ENCODE data around the gene MAGEF1.

The MAGEF1 gene, protein sequence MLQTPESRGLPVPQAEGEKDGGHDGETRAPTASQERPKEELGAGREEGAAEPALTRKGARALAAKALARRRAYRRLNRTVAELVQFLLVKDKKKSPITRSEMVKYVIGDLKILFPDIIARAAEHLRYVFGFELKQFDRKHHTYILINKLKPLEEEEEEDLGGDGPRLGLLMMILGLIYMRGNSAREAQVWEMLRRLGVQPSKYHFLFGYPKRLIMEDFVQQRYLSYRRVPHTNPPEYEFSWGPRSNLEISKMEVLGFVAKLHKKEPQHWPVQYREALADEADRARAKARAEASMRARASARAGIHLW

DNA sequence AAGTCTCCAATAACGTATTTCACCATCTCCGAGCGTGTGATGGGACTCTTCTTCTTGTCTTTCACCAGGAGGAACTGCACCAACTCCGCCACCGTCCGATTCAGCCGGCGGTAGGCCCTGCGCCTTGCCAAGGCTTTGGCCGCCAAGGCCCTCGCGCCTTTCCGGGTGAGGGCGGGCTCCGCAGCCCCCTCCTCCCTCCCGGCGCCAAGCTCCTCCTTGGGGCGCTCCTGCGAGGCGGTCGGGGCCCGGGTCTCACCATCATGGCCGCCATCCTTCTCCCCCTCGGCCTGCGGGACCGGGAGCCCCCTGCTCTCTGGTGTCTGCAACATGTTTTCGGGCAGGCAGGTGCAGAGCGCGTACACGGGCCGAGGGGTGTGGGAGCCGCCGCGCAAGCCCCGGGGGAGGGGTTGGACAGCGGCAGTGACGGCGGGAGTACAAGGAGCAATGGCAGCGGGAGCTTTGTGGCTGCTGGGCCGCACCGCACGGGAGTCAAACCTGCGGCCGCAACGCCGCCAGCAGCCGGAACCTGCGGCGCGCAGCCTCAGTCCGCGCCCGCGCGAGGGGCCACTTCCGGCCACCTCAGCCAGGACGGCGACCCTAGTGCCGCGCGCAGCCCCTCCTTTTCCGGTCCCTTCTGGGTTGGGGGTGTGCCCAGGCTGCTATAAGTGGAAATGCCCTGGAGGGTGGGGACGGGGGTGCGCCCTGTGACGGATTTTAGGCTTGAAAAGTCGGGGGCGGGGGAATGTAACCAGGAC lies at the start of gene MAGEF1:
TSS of gene MAGEF1 (minus strand) at position 572 of the 755 bp plus-strand sequence. CDS start at position 329, 243 bp downstream.
- DNase-seq, result peak; percentile 54

DNA sequence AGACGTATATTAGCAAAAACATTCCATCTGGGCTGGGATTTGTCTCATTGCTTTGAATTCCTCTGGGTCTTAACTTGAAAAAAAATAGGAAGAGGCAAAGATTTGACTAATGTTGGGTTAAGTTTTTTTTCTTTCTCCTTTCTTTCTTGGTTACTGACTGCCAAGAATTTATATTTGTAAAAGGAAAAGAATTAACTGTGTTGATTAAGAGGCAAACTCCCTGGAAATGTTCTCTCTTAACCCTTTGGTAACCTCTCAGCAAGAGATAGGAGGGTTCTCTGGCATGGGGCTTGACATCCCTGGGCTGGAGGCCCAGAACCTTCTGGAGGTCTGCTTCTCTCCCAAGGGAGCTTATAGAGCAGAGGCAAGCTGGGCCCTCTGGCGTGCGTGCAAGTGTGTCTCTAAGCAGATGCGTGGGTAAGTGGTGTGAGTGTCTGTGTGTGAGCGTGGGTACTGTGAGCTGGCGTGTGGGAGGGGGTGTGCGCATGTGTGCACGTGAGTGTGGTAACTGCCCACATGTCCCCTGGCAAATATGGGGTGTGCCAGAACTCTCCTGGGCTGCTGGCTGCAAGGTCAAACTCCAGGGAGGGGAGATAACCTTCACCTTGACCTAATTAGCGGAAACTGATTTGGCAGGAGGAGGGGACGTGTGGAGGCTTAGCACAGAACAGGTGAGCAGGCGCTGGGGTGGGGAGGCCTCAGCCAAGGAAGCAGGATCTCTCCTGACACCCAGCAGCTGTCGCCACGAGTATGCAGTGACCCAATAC lies 49.4 kb upstream of the MAGEF1 start:
- DNase-seq, result no peak

DNA sequence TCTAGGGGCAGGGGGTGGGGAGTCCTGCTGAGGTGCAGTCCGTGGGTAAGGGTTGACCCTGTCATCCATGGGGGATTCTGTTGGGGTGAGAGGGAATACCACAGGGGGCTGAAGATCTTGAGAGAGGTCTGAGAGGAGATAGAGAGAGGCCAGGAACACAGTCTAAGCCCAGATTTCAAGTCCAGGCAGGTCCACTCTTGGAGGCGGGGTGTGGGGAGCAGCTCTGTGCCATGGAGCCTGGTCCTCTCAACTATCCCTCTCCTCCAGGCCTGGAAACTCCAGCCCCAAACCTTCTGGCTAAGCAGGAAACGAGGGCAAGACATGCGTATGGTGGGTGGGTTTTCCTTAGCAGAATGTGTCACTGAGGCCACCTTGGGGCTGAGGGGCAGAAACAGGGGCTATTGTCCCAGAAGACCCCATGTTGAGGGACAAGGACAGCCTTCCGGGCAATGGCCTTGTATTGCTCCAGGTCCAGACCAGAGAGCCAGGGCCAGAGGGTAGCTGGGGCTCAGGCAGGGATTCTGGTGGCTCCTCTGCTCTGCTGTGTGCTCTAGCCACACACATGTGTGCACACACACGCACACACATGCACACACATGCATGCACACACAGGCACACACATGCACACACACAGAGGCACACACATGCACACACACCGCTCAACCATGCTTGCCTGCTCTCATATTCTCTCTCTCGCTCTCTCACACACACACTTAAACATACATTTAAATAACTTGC lies 48.6 kb upstream of the MAGEF1 start:
- DNase-seq, result no peak

DNA sequence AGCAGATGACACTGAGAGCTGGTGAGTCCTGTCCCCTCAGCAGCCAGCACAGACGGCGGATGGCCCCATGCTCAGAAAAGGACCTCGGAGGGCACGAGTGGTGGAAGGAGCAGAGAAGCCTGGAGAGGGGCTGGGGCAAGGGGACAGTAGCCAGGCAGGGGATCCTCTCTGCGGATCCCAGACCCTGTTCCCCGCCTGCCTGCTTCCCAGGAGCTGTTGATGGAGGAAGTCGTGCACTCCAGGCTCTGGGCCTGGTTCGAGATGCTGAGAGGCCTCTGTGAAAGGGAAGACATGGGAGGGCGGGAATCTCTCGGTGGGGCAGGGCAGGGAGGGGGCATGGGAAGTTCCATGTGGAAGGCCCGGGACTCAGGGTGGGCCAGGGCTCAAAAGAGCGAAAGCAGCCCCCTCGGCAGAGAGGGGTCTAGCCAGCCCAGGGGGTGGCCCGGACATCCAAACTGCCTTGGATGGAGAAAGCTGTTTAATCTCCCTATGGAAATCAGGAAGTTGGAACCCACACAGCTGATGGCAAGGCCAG lies 47.9 kb upstream of the MAGEF1 start:
- DNase-seq, result no peak

DNA sequence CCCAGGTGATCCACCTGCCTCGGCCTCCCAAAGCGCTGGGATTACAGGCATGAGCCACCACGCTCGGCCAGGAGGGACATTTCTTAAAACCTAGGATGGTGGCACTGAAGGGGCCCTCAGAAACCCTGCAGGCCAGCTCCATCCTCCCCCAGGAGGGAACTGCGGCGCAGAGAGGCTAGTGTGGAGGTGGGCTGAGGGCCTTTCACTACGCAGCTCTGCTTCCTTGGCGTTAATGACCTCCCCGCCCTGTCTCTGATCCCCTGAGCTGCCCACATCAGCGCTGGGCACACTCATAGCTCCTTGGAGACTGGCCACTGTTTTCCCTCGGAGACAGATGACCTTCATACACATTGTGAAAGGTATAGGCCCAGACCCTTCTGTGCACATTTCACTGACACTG lies 46.2 kb upstream of the MAGEF1 start:
- DNase-seq, result no peak

DNA sequence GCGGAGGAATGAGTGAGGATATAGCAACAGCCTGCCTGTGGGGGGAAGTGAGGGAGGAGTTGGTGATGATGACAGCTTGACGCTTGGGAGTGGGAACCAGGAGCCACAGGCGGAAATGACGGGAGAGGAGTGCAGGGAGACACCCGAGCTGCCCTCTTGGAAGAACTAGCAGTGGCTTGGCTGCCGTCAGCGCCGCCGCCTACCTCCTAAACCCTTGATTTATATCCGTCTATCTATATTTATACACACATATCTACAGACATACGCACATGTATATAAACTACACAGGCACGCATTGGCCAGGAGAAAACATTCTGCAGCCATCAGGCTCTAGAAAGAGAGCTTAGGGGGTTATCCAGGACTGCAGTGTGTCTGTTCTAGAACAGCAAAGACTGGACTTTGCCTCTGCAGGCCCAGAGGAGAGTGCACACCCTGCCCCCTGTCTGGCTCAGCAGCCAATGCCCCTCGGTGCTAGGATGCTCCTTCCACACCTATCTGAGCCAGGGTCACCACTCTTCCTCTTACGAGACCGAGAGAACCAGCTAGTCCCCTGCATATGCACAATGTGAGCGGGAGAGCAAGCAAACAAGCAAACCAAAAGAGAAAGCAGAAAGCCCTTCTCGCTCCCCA lies 45.3 kb upstream of the MAGEF1 start:
- DNase-seq, result no peak

DNA sequence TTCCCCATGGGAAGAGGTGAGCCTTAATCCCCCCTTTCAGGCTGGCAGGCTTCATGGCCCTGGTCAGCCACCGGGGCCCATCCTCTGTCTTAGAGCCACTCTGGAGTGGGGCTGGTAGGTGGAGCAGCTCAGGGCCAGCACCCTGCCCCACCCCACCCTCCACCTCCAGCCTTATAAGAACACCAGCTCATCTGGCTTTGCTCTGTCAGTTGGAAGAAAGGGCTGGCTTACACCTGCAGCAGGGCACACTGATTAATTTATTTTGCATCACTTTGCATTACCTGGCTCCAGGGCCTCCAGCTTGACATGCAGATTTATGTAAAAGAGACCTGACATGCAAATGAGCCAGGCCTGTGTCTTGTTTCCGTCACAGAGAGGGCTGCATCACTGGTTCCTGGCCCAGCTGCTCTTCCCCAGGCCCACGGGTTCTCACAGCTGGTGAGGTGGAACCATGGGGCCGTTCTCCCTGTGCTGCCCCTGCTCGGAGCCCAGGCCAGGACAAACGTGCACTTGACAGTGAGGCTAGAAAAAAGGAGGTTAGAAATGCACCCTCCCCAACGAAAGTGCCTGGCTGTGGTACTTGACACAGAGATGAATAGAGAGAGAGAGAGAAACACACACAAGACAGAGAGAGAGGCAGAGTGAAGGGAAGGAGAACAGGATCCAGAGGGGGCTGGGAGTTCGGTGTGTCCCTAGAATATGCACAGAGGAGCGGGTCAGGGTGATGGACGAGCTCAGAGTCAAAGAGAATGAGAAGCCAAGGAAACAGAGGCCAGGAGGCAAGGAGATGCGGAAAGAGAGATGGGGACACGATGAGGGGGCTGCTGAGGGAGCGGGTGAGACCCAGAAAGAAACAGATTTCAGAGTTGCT lies 44.5 kb upstream of the MAGEF1 start:
- DNase-seq, result no peak

DNA sequence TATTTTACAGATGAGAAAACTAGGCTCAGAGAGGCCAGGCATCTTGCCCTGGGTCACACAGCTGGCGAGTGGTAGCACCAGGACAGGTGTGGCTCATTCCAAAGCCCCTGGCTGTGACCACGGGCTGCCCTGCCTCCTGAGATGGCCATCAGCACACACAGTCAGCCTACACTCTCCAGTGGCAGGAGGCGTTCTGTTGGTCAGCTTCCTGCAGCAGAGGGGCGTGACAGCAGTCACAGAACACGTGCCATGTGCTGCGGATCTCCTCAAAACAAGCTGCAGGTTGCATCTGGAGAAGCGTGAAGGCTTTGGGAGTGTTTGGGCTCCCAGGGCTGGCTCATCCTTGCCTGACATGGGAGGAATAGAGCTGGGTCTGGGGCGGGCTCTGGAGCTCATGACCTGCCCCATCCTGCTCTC lies 43.5 kb upstream of the MAGEF1 start:
- no peak for DNase-seq

DNA sequence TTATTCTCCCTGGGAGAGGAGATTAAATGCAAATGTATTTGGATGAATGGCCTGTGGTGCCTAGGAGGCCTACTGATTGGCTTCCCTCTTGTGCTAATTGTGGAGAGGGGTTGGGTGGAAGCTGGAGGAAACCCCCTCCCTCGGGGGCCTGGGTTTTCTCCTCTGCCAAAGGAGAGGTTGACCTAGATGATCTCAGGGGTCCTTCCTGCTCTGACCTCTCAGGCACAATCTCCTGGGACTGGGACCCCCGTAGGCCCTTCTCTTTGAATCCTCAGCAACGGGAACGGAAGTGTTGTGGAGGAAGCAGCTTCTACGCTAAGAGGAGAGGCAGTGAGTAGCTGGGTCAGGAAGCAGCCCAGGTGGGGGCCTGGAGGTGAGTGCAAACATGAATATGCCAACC lies 40.5 kb upstream of the MAGEF1 start:
- no peak for DNase-seq

DNA sequence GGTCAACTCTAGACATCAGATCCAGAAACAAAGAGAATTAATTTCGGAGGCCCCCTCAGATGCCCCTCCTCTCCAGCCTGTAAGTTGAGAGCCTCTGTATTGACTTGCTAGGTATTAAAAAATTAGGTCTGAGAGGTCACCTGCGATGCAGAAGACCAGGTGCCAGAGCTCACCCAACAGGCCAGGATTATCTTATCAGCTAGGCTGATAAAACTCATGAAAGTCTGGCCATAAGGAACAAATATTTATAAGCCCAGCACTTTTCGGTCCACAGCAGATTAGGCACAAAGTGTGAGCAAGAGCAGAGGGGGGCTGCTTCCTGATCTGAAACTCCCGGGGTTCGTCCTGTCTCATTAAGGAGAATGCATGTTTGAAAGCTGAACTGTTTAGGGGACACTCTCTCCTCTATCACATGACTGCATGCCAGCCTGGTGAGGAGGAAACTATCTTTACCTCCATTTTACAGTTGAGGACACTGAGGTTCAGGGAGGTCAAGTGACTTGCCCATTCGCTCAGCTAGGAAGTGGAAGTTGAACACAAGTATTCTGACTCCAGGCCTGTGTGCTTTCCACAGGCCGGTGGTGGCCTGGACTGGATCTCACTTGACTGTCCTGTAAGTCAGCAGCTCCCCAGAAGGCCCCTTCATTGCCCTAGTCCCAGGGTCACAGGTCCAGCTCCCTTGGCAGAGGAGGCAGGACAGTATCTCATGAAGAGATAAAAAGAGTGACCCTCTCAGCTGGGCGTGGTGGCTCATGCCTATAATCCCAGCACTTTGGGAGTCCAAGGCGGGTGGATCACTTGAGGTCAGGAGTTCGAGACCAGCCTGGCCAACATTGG lies 39.6 kb upstream of the MAGEF1 start:
- DNase-seq, result no peak

DNA sequence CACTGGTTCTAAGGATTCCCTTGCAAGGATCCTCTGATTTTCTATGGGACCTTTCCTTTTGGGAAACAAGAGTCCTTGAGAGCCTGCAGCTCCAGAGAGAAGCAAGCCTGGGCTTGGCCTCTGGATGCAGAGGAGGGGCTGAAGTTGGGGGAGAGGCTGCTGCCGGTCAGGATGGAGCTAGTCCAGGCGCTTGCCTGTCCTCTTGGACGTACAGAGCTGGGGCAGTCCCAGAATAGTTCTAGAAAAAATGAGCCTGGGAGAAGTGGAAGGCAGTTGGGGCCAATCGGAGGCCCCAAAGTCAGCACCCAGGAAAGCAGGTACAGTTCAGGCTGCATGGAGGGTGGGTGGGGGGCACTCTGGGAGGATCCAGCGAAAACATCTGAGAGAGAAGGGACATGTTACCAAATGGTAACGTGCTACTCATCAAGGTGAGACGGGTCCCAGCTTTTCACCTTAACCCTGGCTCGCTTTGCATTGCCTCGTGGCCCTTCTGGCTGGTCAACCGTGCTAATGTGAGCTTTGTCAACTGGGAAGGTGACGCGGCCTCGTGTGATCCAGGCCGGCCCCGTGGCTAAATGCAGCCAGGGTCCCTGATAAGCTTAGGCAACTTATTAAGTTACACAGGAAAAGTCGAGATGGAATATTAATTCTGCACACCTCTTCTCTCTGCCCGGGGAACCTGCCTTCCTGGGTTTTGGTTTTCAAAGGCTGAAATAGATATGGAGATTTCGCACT lies 38.7 kb upstream of the MAGEF1 start:
- DNase-seq, result no peak

DNA sequence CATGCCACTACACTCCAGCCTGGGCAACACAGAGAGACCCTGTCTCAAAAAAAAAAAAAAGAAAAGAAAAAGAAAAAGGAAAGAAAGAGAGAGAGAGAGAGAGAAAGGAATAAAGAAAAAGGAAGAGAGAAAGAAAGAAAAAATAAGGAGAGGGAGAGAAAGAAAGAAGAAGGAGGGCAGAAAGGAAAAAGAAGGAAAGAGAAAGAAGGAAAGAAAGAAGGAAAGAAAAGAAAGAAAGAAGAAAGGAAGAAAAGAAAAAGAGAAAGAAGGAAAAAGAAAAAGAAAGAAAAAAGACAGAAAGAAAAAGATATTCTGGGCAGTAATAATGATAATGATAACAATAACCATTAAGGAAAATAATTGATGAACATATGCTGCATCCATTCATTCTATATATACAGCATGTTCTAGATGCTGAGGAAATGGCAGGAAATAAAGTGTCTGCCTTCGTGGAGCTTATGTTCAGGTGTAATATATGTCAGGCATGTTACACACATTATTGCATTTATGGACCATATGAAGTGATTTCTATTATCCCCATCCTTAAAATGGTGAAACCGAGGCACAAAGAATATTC lies 37.4 kb upstream of the MAGEF1 start:
- no peak for DNase-seq

DNA sequence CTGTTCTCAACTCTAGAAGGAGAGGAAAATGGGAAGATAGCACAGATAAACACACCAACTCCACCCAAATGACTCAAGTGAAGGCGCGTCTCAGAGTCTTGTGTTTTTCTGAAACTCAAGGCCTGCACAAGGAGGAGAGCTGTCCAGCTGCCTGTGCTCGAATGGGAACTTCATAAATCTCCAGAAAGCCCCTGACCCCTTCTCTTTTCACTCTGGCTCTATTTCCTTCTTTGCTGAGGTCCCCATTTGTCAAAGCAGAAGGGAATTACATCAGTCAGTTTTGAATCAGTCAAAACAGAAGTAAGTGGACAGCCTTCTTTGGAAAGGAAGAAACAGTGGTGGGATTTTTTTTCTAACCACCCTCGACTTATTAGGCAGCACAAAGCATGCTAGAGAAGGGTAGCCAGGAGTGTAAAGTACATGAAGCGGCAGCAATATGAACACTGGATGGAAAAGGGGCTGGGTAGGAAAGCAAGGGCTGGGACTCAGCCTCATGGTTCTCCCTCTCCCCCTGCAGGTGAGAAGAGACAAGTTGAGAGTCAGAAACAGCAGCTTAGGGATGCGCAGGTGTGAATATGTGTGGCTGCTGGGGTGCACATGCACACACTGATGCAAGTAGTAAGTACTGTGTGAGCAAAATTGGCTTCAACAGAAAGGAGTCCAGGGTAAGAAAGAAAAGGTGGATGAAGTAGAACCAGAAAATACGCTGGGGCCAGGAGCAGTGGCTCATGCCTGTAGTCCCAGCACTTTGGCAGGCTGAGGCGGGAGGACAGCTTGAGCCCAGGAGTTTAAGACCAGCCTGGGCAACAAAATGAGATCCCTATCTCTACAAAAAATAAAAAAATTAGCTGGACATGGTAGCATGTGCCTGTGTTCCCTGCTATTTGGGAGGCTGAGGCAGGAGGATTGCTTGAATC lies 36.6 kb upstream of the MAGEF1 start:
- peak; percentile 4 for DNase-seq

DNA sequence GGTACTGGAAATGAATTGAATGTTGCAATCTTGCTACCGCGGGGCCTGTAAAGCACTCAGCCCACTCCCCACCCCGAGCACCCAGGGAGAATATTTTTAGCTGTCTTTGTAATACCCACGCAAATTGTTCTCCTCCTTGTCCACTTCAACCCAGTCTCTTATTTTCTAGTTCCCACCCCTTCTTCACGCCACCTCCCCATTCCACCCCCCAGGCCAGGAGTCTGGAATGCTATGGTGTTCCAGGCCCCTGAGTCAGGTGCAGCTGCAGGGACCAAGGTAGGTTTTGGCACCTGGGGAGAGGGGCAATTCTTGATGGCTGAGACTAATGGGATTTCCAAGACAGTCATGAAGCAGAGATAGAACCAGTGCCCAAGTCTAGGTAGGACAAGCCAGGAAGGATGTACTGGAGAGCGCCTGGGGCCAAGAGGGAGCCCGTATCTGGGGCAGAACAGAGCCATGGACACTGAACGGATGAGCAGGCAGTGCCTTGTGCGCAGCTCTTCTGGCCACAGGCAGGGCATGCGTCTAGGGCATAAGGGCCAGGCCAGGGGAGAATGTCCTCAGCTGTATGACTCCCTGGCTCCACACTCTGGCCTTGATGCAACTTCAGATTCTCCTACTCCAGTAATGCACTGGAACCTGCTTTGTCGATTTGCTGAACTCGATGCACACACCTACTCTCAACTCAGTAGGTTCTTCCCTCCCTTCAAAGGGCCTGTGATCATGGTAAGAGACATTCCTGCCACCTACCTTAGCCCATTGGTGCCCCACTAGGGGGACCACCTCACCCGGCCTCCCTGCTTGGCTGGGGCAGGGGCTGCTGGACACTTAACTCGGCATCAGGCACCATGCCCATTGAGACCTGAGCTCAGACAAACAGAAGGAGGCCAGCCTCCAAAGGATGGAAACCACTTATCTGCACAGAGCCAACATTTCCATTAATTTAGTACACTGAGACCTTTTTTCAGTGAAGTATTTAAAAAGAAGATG lies 34.6 kb upstream of the MAGEF1 start:
- DNase-seq, result no peak

DNA sequence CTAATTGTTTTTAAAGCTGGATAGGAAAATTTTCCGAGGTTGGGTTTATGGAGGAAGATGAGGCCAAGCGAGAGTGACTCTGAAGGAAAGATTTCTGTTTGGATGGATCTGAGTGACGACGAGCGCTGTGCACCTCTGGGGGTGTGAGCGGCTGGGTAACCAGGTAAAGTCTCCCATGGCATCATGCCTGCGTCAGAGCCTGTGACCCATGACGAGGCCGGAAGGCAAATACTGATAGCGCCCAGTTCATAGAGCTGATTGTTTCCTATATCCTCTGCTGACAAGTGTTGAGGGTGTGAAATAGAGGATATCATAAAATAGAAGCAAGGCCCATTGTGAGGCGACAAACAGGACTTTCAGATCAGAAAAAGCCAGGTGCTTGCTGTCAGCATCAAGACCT lies 33.7 kb upstream of the MAGEF1 start:
- DNase-seq, result no peak

DNA sequence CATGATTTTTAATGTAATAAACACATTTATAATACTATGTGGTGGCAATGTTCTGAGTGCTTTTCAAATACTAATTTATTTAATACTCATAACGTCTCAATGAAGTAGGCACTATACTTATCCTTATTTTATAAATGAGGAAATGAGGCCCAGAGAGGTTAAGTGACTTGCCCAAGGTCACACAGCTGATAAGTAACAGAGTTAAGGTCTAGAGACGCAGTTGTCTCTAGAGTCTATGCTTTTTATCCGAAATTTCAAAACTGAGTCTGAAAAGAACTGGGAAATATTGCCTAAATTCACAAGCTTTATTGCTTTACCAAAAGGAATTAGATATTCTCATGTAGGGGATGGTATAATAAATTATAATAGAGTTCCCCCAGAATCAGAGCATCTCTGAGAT lies 31.4 kb upstream of the MAGEF1 start:
- no peak for DNase-seq

DNA sequence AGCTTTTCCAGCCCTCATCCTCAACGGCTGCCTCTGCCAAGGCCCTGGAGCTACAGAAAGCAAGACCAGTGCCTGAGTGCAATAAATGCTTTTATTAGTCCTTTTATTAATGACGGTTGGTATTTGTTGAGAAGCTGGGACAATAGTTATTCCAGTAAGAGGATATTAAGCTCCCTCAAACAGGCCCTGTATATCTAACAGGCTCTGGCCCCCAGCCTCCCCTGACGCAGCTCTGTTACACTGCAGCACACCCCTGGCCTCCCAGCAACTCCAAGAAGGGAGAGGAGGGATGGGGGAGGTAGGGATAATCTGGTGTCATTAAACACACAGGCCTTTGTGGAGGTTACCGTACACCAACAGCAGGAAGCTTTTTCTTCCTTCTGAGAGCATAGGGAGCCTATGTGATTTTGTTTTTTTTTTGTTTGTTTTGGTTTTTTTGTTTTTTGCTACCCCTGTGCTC lies 30.8 kb upstream of the MAGEF1 start:
- DNase-seq, result no peak

All from NCI-H748 treated with DMSO at 0.1 percent for 48 hours (cell line).